GM23338 (cell line): ENCODE measurements around the gene SPATS2. TPM values are rescaled to one million over a fixed set of nuclear protein-coding genes. Genes with fewer than 3 reads are reported as not detected.

Source experiments
- ATAC-seq: fragments of 200-7000 bp; cut with Tn5 transposase; 3 replicates; pipeline ENCODE4 v1.9.1; 2020
- DNase-seq: peaks from one replicate; pipeline ENCODE4 v3.0.0-alpha.2; 2015; ENCODE audit warnings: low spot score
- H2AFZ ChIP-seq: fragments of 200-600 bp; sonication (generic); 2 replicates; pipeline ENCODE4 v1.8.0; 2016; ENCODE audit warnings: antibody characterized with exemption, mild to moderate bottlenecking, moderate library complexity
- H3F3A ChIP-seq: fragments of 200-600 bp; sonication (generic); replicated peaks from 2 replicates; pipeline ENCODE4 v1.8.0; 2017; ENCODE audit warnings: antibody characterized with exemption, mixed run types, low read depth
- H3K27ac ChIP-seq: fragments of 200-600 bp; sonication (generic); 2 replicates; pipeline ENCODE4 v1.6.1; 2016; ENCODE audit warnings: low read depth
- H3K27me3 ChIP-seq: fragments of 200-600 bp; sonication (generic); 2 replicates; pipeline ENCODE4 v1.8.0; 2016; ENCODE audit warnings: mild to moderate bottlenecking, mixed run types, moderate library complexity; ENCODE audit not compliant: insufficient read depth
- H3K36me3 ChIP-seq: fragments of 200-600 bp; sonication (generic); 2 replicates; pipeline ENCODE4 v1.8.0; 2016; ENCODE audit warnings: mild to moderate bottlenecking; ENCODE audit not compliant: insufficient read depth
- H3K4me1 ChIP-seq: fragments of 200-600 bp; sonication (generic); 2 replicates; pipeline ENCODE4 v1.8.0; 2016; ENCODE audit warnings: mild to moderate bottlenecking, moderate library complexity; ENCODE audit not compliant: insufficient read depth
- H3K4me2 ChIP-seq: fragments of 200-600 bp; sonication (generic); 2 replicates; pipeline ENCODE4 v1.7.1; 2017; ENCODE audit warnings: mixed run types
- H3K4me3 ChIP-seq: fragments of 200-600 bp; sonication (generic); 2 replicates; pipeline ENCODE4 v1.6.1; 2016; ENCODE audit warnings: mixed run types
- H3K79me2 ChIP-seq: fragments of 200-600 bp; sonication (generic); replicated peaks from 2 replicates; pipeline ENCODE4 v1.8.0; 2017; ENCODE audit warnings: mild to moderate bottlenecking; ENCODE audit not compliant: insufficient read depth
- H3K9me2 ChIP-seq: fragments of 200-600 bp; sonication (generic); 2 replicates; pipeline ENCODE4 v1.8.0; 2017; ENCODE audit not compliant: insufficient read depth
- H4K20me1 ChIP-seq: fragments of 200-600 bp; sonication (generic); replicated peaks from 2 replicates; pipeline ENCODE4 v1.8.0; 2017; ENCODE audit warnings: mild to moderate bottlenecking; ENCODE audit not compliant: insufficient read depth
- H3K27ac Mint-ChIP-seq: 2 replicates; pipeline ENCODE4 v1.8.0; 2020; ENCODE audit warnings: inconsistent platforms, mild to moderate bottlenecking, moderate library complexity, mixed read lengths
- H3K27me3 Mint-ChIP-seq: 3 replicates; pipeline ENCODE4 v1.8.0; 2022; ENCODE audit warnings: low read depth, mild to moderate bottlenecking, moderate library complexity, mixed read lengths, inconsistent platforms; ENCODE audit not compliant: insufficient read depth, poor library complexity
- H3K36me3 Mint-ChIP-seq: 3 replicates; pipeline ENCODE4 v1.8.0; 2021; ENCODE audit warnings: low read depth, mild to moderate bottlenecking, inconsistent platforms, moderate library complexity, mixed read lengths
- H3K4me1 Mint-ChIP-seq: 3 replicates; pipeline ENCODE4 v1.8.0; 2020; ENCODE audit warnings: mild to moderate bottlenecking, inconsistent platforms, mixed read lengths
- H3K4me3 Mint-ChIP-seq: 3 replicates; pipeline ENCODE4 v1.8.0; 2021; ENCODE audit warnings: moderate library complexity, mild to moderate bottlenecking, inconsistent platforms, mixed read lengths
- H3K9me3 Mint-ChIP-seq: 3 replicates; pipeline ENCODE4 v1.8.0; 2020; ENCODE audit warnings: moderate library complexity, mild to moderate bottlenecking, inconsistent platforms, mixed read lengths
- CREB1 ChIP-seq: fragments of 250-450 bp; sonication (Bioruptor Pico); IDR thresholded peaks from 2 replicates; pipeline ENCODE4 v1.5.0; 2020; ENCODE audit warnings: low read depth, mild to moderate bottlenecking, moderate library complexity
- EZH2 ChIP-seq: fragments of 200-600 bp; sonication (generic); IDR thresholded peaks from one replicate; pipeline ENCODE4 v1.8.0; 2017; ENCODE audit warnings: antibody characterized with exemption, mild to moderate bottlenecking, low read depth; ENCODE audit not compliant: unreplicated experiment
- EZH2phosphoT487 ChIP-seq: fragments of 200-600 bp; sonication (generic); IDR thresholded peaks from one replicate; pipeline ENCODE4 v1.8.1; 2018; ENCODE audit warnings: antibody characterized with exemption; ENCODE audit not compliant: unreplicated experiment
- JUNB ChIP-seq: IDR thresholded peaks from one replicate; pipeline ENCODE4 v1.6.1; 2016; ENCODE audit warnings: antibody characterized with exemption; ENCODE audit not compliant: unreplicated experiment
- NANOG ChIP-seq: IDR thresholded peaks from 2 replicates; pipeline ENCODE4 v1.6.1; 2016; ENCODE audit warnings: antibody characterized with exemption, borderline replicate concordance
- POLR2AphosphoS5 ChIP-seq: IDR thresholded peaks from 2 replicates; pipeline ENCODE4 v1.6.1; 2016; ENCODE audit warnings: antibody characterized with exemption, low read depth
- STAT1 ChIP-seq: IDR thresholded peaks from one replicate; pipeline ENCODE4 v1.6.1; 2016; ENCODE audit warnings: antibody characterized with exemption; ENCODE audit not compliant: unreplicated experiment
- ZNF114 ChIP-seq: fragments of 250-450 bp; sonication (Bioruptor Pico); IDR thresholded peaks from 2 replicates; pipeline ENCODE4 v1.5.0; 2020; ENCODE audit warnings: mild to moderate bottlenecking, moderate library complexity
- ZNF331 ChIP-seq: fragments of 250-450 bp; sonication (Bioruptor Pico); IDR thresholded peaks from 2 replicates; pipeline ENCODE4 v1.5.0; 2020; ENCODE audit warnings: low read depth, mild to moderate bottlenecking, moderate library complexity
- polyA plus RNA-seq: library from polyadenylated mRNA; unstranded; fragments of >200 nt; fragmentation: Nextera tagmentation; extraction: Ambion mirVana; gene quantifications from 2 replicates; pipeline ENCODE4 v1.2.1, GENCODE V29; 2016
- total RNA-seq: library from RNA; depleted of rRNA; stranded (reverse); fragments of >200 nt; shearing (Covaris generic); gene quantifications from 2 replicates; pipeline ENCODE4 v1.2.3, GENCODE V29; 2014
- TF ChIP-seq, protein P1 (sequence below): fragments of 250-450 bp; sonication (Bioruptor Pico); IDR thresholded peaks from 2 replicates; pipeline ENCODE4 v1.5.0; 2020; ENCODE audit warnings: mild to moderate bottlenecking, moderate library complexity
- TF ChIP-seq, protein P2 (sequence below): IDR thresholded peaks from 2 replicates; pipeline ENCODE4 v1.6.1; 2016; ENCODE audit warnings: antibody characterized with exemption

Gene SPATS2
- total and polyA plus RNA-seq, 2 experiments from 2014 or later: 20.6 to 61.0 TPM

GRCh38 chr12:49416892-49417291 is 49.6 kb downstream of the SPATS2 start (continued):
- TF ChIP-seq, protein P1, sequence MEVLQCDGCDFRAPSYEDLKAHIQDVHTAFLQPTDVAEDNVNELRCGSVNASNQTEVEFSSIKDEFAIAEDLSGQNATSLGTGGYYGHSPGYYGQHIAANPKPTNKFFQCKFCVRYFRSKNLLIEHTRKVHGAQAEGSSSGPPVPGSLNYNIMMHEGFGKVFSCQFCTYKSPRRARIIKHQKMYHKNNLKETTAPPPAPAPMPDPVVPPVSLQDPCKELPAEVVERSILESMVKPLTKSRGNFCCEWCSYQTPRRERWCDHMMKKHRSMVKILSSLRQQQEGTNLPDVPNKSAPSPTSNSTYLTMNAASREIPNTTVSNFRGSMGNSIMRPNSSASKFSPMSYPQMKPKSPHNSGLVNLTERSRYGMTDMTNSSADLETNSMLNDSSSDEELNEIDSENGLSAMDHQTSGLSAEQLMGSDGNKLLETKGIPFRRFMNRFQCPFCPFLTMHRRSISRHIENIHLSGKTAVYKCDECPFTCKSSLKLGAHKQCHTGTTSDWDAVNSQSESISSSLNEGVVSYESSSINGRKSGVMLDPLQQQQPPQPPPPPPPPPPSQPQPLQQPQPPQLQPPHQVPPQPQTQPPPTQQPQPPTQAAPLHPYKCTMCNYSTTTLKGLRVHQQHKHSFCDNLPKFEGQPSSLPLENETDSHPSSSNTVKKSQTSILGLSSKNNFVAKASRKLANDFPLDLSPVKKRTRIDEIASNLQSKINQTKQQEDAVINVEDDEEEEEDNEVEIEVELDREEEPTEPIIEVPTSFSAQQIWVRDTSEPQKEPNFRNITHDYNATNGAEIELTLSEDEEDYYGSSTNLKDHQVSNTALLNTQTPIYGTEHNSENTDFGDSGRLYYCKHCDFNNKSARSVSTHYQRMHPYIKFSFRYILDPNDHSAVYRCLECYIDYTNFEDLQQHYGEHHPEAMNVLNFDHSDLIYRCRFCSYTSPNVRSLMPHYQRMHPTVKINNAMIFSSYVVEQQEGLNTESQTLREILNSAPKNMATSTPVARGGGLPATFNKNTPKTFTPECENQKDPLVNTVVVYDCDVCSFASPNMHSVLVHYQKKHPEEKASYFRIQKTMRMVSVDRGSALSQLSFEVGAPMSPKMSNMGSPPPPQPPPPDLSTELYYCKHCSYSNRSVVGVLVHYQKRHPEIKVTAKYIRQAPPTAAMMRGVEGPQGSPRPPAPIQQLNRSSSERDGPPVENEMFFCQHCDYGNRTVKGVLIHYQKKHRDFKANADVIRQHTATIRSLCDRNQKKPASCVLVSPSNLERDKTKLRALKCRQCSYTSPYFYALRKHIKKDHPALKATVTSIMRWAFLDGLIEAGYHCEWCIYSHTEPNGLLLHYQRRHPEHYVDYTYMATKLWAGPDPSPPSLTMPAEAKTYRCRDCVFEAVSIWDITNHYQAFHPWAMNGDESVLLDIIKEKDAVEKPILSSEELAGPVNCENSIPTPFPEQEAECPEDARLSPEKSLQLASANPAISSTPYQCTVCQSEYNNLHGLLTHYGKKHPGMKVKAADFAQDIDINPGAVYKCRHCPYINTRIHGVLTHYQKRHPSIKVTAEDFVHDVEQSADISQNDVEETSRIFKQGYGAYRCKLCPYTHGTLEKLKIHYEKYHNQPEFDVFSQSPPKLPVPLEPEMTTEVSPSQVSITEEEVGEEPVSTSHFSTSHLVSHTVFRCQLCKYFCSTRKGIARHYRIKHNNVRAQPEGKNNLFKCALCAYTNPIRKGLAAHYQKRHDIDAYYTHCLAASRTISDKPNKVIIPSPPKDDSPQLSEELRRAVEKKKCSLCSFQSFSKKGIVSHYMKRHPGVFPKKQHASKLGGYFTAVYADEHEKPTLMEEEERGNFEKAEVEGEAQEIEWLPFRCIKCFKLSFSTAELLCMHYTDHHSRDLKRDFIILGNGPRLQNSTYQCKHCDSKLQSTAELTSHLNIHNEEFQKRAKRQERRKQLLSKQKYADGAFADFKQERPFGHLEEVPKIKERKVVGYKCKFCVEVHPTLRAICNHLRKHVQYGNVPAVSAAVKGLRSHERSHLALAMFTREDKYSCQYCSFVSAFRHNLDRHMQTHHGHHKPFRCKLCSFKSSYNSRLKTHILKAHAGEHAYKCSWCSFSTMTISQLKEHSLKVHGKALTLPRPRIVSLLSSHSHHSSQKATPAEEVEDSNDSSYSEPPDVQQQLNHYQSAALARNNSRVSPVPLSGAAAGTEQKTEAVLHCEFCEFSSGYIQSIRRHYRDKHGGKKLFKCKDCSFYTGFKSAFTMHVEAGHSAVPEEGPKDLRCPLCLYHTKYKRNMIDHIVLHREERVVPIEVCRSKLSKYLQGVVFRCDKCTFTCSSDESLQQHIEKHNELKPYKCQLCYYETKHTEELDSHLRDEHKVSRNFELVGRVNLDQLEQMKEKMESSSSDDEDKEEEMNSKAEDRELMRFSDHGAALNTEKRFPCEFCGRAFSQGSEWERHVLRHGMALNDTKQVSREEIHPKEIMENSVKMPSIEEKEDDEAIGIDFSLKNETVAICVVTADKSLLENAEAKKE (CRISPR knock-in tag): no peak

DNA sequence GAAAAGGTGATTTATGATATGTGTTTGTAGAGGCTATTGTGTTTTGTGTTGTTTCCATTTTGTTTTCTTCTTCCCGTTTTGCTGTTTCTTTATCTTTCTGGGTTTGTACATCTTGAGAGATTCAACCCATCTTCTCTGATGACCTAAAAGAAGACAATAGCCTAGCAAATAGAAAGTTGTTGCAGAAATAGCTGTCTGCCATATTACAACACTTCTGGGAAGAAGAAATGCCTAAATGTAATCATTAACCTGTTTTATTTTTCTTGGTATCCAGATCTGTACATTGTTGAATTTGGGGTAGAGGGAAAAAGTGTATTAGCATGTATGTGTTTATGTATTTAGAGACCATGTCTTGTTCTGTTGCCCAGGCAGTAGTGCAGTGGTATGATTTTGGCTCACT is 50.3 kb downstream of the SPATS2 start:
- H3K4me1 ChIP-seq: peaks cover 8% of the 10 kb centered on the region
- no peaks in the 10 kb centered on the region for H3K27me3 ChIP-seq
- Mint-ChIP-seq H3K27me3 (no peaks in the 10 kb centered on the region), H3K27ac (no peak overlapping the region), H3K36me3 (no peaks in the 10 kb centered on the region), H3K4me3 (no peak overlapping the region), H3K4me1 (peaks cover 12% of the 10 kb centered on the region), H3K9me3 (no peaks in the 10 kb centered on the region)
- H3K27ac ChIP-seq: no peak overlapping the region
- H4K20me1 ChIP-seq: no peaks in the 10 kb centered on the region
- no peaks in the 10 kb centered on the region for H3K79me2 ChIP-seq
- no peaks in the 10 kb centered on the region for H3K36me3 ChIP-seq
- H3F3A ChIP-seq: no peaks in the 10 kb centered on the region
- no peak for DNase-seq
- H3K4me2 ChIP-seq: no peak overlapping the region
- H3K9me2 ChIP-seq: no peaks in the 10 kb centered on the region
- ATAC-seq: no peak
- TF ChIP-seq EZH2phosphoT487 (no peak), CREB1 (CRISPR knock-in tag) (no peak), ZNF331 (CRISPR knock-in tag) (no peak), JUNB (no peak), STAT1 (no peak), POLR2AphosphoS5 (no peak), NANOG (no peak), ZNF114 (CRISPR knock-in tag) (no peak), EZH2 (no peak)
- TF ChIP-seq, protein P2, sequence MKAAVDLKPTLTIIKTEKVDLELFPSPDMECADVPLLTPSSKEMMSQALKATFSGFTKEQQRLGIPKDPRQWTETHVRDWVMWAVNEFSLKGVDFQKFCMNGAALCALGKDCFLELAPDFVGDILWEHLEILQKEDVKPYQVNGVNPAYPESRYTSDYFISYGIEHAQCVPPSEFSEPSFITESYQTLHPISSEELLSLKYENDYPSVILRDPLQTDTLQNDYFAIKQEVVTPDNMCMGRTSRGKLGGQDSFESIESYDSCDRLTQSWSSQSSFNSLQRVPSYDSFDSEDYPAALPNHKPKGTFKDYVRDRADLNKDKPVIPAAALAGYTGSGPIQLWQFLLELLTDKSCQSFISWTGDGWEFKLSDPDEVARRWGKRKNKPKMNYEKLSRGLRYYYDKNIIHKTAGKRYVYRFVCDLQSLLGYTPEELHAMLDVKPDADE: no peak
- no peak overlapping the region for H3K4me3 ChIP-seq
- H2AFZ ChIP-seq: no peak overlapping the region
